GM13976 (cell line): ENCODE data around the gene LPIN3.

Experiments used
- DNase-seq: peaks from one replicate; pipeline ENCODE4 v3.0.0; 2012; ENCODE audit warnings: low spot score
- in situ Hi-C: fragments of 300-500 bp; cut with MboI; formaldehyde crosslinking; loops from one replicate; pipeline ENCODE4 v1.12.0; 2022; ENCODE audit warnings: low sequenced_read_pairs, mixed read lengths, inconsistent platforms; ENCODE audit not compliant: unreplicated experiment
- TF ChIP-seq, protein P1 (sequence below): IDR thresholded peaks from 2 replicates; pipeline ENCODE4 v1.5.1; 2012; ENCODE audit warnings: borderline replicate concordance, mild to moderate bottlenecking; ENCODE audit not compliant: insufficient read depth; ENCODE audit errors: extremely low read depth, missing control alignments, control extremely low read depth

The LPIN3 gene

DNA sequence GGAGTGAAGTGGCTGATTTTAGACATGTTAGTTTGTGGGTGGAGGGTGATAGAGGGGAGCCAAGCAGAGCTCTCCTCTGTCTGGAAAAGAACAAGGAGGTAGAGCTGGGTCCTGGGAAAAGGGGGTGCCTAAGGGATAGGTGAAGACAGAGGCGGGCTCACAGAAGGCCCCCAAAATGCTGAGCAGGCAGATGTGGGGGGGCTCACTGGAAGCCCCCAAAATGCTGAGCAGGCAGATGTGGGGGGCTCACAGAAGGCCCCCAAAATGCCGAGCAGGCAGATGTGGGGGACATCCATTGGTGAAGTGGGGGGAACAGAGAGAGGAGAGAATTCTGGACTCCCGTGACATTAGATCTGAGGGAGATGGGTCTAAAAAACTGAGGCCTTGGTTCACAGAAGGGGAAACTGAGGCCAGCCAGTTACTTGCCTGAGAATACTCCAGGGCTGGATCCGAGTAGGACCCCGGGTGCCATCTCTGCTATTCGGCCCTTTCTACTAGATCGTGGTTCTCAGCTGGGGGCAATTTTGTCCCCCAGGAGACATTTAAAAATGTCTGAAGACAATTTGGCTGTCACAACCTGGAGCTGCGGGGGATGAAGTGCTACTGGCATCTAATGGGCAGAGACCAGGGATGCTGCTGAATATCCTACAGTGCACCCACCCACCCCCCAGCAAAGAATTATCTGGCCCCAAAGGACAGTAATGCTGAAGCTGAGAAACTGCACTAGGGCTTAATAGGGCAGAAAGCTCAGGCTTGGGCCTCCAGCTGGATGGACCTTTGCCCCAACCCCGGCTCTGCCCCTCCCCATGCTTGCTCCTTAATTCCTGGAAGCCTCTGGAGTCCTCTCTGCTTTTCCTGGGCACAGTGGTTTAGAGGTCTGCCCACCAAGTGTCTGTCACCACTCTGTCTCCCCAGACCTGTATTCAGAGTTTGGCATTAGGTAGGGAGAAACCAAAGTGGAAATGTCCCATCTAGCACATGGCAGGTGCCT is 2.1 kb downstream of the LPIN3 start:
- DNase-seq: no peak
- TF ChIP-seq, protein P1, sequence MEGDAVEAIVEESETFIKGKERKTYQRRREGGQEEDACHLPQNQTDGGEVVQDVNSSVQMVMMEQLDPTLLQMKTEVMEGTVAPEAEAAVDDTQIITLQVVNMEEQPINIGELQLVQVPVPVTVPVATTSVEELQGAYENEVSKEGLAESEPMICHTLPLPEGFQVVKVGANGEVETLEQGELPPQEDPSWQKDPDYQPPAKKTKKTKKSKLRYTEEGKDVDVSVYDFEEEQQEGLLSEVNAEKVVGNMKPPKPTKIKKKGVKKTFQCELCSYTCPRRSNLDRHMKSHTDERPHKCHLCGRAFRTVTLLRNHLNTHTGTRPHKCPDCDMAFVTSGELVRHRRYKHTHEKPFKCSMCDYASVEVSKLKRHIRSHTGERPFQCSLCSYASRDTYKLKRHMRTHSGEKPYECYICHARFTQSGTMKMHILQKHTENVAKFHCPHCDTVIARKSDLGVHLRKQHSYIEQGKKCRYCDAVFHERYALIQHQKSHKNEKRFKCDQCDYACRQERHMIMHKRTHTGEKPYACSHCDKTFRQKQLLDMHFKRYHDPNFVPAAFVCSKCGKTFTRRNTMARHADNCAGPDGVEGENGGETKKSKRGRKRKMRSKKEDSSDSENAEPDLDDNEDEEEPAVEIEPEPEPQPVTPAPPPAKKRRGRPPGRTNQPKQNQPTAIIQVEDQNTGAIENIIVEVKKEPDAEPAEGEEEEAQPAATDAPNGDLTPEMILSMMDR: no peak
- in situ Hi-C loops: loop anchor here (10.0 kb wide), 1 partner anchor 368 kb away; no protein-coding TSS in a partner anchor

DNA sequence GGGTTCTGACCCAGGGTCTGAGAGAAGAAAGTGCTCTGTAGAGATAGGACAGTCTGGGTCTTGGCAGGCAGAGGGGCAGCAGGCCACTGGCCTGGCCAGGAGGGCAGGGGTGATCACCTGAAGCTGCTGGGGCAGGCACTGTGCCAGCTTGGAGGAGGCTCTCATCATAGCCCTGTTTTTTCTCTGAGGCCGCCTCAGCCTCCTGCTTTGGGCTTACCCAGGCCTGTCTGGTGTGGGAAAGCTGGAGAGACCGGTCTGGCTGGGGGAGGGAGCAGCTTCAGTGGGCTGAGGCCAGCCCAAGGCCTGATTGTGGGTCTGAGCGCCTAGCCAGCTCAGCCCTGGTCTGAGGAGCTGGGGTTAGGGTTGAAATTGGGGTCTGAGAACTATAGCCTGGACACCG is 3.9 kb downstream of the LPIN3 start:
- TF ChIP-seq, protein P1: no peak
- no peak for DNase-seq
- in situ Hi-C loops: loop anchor here (10.0 kb wide), 1 partner anchor 370 kb away; no protein-coding TSS in a partner anchor

DNA sequence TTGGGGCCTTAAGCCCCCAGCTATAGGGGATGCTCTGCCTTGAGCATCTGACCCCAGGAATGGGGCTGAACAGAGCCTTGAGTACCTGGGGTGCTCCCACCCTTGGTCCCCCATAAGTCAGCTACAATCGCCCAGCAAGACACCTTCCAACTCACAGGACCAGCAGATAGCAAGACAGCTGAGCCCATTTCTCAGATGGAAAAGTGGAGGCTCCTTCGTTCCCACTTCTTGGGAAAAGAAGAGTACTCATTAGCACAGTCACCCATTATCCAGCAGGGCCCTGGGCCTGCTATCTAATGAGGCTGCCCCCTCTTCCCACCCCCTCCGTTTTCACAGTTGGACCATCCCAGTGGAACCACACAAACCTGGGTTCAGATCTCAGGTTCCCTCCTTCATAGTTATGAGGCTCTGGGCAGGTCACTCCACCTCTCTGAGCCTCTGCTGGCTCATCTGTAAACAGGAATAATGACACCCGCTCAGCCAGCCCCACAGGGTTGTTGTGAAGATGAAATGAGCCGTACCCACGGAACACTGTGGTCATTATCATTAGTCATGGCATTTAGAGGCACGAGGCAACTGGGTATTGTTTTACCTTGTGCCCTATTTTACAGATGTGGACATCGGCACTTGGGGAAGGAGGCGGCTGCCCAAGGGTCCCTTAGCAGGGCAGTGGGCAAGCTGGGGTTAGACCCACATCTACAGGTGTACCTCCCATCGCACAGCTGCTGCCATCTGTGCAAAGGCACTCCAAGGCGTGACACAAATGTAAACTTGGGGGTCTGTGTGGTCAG is 4.5 kb downstream of the LPIN3 start:
- DNase-seq: no peak
- in situ Hi-C loops: loop anchor here (10.0 kb wide), 1 partner anchor 370 kb away; no protein-coding TSS in a partner anchor
- TF ChIP-seq, protein P1: no peak

DNA sequence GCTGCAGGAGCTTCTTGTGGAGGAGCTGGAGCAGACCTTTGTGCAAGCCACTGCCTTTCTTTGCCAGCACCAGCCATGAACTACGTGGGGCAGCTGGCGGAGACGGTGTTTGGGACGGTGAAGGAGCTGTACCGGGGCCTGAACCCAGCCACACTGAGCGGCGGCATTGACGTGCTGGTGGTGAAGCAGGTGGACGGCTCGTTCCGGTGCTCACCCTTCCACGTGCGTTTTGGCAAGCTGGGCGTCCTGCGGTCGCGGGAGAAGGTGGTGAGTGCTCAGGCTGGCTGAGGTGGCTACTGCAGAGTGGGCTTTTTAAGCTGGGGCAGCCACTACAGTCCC is 5.1 kb downstream of the LPIN3 start:
- in situ Hi-C loops: loop anchor here (10.0 kb wide), 1 partner anchor 371 kb away; no protein-coding TSS in a partner anchor
- DNase-seq: no peak
- TF ChIP-seq, protein P1: no peak

DNA sequence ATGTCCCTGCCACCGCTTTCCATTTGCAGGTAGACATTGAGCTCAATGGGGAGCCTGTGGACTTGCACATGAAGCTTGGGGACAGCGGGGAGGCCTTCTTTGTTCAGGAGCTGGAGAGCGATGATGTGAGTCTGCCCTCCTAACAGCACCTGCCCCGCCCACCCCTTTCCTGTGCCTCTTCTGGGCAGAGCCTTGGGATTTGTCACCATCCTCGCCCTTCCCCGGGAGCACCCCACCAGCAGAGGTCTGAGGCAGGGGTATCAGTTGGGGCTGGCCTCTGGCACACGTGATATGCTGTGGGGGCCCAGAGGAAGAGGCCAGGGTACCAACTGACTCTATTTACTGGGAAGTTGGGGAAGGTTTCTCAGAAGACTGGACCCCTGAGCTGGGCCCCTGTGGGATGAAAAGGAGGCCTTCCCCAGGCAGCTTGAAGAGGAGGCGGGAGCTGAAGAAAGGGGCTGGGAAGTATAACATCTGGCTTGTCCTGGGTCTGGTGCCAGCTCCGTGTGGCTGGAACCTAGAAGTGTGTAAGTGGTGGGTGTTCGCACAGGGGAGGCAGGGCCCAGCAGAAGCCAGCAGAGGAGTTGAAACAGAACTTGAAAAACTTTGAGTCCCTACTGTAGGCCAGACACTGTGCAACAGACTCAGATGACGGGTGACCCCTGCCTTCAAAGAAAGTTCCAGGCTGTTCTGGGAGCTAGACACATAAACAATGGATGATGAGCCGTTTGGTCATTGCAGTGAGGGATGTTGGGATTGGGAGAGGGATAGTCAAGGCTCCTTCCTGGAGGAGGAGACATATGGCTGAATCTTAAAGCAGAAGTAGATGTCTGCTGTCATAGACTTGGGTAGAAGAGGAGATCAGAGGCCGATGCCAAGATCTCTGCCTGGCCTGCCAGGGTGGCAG is 7.2 kb downstream of the LPIN3 start:
- DNase-seq: no peak
- TF ChIP-seq, protein P1: no peak
- in situ Hi-C loops: loop anchor here (10.0 kb wide), 1 partner anchor 373 kb away; no protein-coding TSS in a partner anchor
